PFSK-1 (cell line): ENCODE results near the gene COG3.

ENCODE experiments used
- FOXP2 ChIP-seq: optimal IDR thresholded peaks from 2 replicates; pipeline ENCODE3; 2011; ENCODE audit warnings: borderline replicate concordance, control low read depth, inconsistent platforms; ENCODE audit not compliant: insufficient read depth; ENCODE audit errors: extremely low read length, extremely low read depth
- POLR2AphosphoS5 ChIP-seq: IDR thresholded peaks from 2 replicates; pipeline ENCODE4 v1.6.1; 2012; ENCODE audit warnings: low read depth, mild to moderate bottlenecking, control low read depth, low read length, moderate library complexity
- SIN3A ChIP-seq: IDR thresholded peaks from 2 replicates; pipeline ENCODE4 v1.6.1; 2012; ENCODE audit warnings: mild to moderate bottlenecking, low read length, moderate library complexity, borderline replicate concordance; ENCODE audit not compliant: insufficient read depth
- TAF1 ChIP-seq: IDR thresholded peaks from 2 replicates; pipeline ENCODE4 v1.6.1; 2012; ENCODE audit warnings: low read length, control low read depth, borderline replicate concordance; ENCODE audit not compliant: insufficient read depth
- TF ChIP-seq, protein P1 (sequence below), 2 experiments: IDR thresholded peaks; 2 replicates each; pipeline versions ENCODE4 v1.6.1 to v1.8.0; 2011 to 2012; ENCODE audit warnings: low read depth in 2 of 2, low read length in 2 of 2, control low read depth in 1 of 2, inconsistent platforms in 1 of 2, mild to moderate bottlenecking in 1 of 2, moderate library complexity in 1 of 2; ENCODE audit not compliant: insufficient read depth in 1 of 2

The COG3 gene

GRCh38 chr13:45516757-45517156 lies 52.0 kb downstream of the COG3 start:
- TF ChIP-seq TAF1, result no peak
- TF ChIP-seq FOXP2, result no peak
- no peak for TF ChIP-seq POLR2AphosphoS5
- TF ChIP-seq, protein P1, sequence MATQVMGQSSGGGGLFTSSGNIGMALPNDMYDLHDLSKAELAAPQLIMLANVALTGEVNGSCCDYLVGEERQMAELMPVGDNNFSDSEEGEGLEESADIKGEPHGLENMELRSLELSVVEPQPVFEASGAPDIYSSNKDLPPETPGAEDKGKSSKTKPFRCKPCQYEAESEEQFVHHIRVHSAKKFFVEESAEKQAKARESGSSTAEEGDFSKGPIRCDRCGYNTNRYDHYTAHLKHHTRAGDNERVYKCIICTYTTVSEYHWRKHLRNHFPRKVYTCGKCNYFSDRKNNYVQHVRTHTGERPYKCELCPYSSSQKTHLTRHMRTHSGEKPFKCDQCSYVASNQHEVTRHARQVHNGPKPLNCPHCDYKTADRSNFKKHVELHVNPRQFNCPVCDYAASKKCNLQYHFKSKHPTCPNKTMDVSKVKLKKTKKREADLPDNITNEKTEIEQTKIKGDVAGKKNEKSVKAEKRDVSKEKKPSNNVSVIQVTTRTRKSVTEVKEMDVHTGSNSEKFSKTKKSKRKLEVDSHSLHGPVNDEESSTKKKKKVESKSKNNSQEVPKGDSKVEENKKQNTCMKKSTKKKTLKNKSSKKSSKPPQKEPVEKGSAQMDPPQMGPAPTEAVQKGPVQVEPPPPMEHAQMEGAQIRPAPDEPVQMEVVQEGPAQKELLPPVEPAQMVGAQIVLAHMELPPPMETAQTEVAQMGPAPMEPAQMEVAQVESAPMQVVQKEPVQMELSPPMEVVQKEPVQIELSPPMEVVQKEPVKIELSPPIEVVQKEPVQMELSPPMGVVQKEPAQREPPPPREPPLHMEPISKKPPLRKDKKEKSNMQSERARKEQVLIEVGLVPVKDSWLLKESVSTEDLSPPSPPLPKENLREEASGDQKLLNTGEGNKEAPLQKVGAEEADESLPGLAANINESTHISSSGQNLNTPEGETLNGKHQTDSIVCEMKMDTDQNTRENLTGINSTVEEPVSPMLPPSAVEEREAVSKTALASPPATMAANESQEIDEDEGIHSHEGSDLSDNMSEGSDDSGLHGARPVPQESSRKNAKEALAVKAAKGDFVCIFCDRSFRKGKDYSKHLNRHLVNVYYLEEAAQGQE (IDR thresholded peaks at IDR 0.05; ENCODE audit: insufficient read depth in 1 of 2, low read depth in 2 of 2, low read length in 2 of 2), result no peak
- no peak for TF ChIP-seq SIN3A

DNA sequence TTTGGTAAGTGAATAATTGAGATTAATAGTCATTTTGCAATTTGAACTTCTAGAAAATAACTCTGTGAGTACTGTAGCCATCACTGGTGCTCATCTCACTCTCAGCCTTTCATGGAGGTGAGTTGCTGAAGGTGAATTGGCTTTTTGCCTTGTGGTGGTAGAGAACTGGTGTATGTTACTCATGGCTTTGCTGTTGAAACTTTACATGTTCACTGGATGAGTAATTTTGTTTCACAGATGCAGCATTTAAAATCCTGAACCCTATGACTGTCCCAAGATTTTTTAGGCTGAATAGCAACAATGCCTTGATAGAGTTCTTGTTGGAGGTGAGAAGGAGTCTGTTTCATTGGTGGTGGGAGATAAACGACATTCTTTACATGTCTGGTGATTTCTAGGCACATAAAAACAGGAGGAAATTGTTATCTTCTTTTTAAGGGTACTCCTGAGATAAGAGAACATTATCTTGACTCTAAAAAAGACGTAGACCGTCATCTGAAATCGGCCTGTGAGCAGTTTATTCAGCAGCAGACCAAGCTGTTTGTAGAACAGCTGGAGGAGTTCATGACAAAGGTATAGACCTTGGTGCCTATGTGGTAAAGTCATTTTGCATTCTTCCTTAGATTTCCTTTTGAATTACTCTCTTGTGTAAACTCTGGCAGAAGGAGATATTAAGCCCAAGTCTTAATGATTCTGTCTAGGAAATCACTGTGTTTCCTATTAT lies 53.9 kb downstream of the COG3 start:
- TF ChIP-seq TAF1 (no peak), POLR2AphosphoS5 (no peak), SIN3A (no peak), FOXP2 (no peak)
- TF ChIP-seq, protein P1 (IDR thresholded peaks at IDR 0.05; ENCODE audit: insufficient read depth in 1 of 2, low read depth in 2 of 2, low read length in 2 of 2), result no peak

DNA sequence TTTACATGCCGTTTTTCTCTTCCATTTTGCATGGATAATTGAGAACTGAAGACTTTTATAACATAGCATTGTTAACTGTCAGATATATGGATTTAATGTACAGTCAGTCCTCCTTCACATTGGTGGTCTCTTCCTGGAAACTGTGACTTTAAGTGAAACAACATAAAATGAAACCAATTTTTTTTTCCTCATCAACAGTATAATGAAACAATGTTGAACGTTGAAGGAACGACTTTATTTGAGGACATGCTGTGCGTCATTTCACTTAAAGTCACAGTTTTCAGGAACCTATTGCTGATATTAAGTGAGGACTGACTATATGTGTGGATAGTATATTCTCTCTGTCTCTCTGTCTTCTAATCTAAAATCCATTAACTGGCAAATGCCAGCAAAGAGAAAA lies 54.8 kb downstream of the COG3 start:
- TF ChIP-seq POLR2AphosphoS5 (no peak), FOXP2 (no peak), TAF1 (no peak), SIN3A (no peak)
- TF ChIP-seq, protein P1 (IDR thresholded peaks at IDR 0.05; ENCODE audit: insufficient read depth in 1 of 2, low read depth in 2 of 2, low read length in 2 of 2), result no peak

- TF ChIP-seq SIN3A (no peak), TAF1 (no peak)
- TF ChIP-seq, protein P1 (IDR thresholded peaks at IDR 0.05; ENCODE audit: insufficient read depth in 1 of 2, low read depth in 2 of 2, low read length in 2 of 2), result no peak
Observed at GRCh38 chr13:45521297-45521696, 56.6 kb downstream of the COG3 start.
